Measurements from ENCODE around the gene CRPPA.

- TF ChIP-seq CTCF (IDR thresholded peaks at IDR 0.05) (no peak), POLR2A (IDR thresholded peaks at IDR 0.05) (no peak)
These were observed 8.8 kb upstream of the CRPPA start for GRCh38 chr7:16430133-16430532.

All from adrenal gland (tissue), 5 donors.